Activated CD4-positive, CD25-positive, alpha-beta regulatory T cell treated with anti-CD3 and anti-CD28 coated beads, Interleukin-2, amount 50 U/mL, for 16 hours (primary cell): Measurements from ENCODE around the gene WNT3.

Source experiments
- DNase-seq: peaks from one replicate; pipeline ENCODE4 v3.0.0-alpha.2; 2020; ENCODE audit warnings: low read depth, low spot score

WNT3 gene

DNA sequence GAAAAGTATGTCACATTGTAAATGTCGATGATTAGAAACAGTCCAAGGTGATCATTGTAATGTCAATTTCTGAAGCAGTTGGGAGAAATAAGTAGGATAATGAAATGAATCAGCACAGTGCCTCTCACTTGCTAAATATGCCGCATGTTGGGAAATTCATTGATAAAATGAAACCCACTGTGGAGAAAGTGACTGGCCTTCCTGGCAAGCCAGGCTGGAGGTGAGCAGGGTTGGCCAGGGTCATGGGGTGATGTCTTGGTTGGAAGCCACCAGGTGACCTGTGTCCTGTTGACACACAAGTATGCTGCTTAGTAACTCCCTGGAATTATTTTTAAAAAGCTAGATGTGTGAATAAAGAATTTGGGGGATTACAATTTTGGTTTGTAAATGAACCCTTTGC is 18.0 kb upstream of the WNT3 start:
- DNase-seq: no peak

DNA sequence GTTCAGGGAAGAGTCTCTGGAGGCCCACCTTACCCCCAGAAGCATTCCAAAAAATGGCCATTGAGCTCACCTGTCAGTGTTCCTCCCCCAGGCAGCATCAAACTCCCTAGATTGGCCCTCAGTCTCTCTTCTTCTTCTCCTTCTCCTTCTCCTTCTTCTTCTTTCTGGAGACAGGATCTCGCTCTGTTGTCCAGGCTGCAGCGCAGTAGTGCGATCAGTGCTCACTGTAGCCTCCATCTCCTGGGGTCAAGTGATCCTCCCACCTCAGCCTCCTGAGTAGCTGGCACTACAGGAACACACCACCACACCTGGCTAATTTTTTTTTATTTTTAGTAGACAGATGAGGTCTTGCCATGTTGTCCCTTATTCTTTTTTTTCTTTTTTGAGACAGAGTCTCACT is 16.4 kb upstream of the WNT3 start:
- no peak for DNase-seq

DNA sequence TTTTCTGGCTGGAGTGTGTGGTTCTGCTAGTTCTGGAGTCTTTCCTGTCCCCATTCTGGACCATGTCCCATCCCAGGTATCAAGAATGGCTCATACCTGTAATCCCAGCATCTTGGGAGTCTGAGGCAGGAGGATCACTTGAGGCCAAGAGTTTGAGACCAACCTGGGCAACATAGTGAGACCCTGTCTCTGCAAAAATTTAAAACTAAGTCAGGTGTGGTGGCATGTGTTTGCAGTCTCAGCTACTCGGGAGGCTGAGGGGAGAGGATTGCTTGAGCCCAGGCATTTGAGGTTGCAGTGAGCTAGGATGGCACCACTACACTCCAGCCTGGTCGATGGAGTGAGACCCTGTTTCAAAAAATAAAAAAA is 15.3 kb upstream of the WNT3 start:
- DNase-seq: no peak

DNA sequence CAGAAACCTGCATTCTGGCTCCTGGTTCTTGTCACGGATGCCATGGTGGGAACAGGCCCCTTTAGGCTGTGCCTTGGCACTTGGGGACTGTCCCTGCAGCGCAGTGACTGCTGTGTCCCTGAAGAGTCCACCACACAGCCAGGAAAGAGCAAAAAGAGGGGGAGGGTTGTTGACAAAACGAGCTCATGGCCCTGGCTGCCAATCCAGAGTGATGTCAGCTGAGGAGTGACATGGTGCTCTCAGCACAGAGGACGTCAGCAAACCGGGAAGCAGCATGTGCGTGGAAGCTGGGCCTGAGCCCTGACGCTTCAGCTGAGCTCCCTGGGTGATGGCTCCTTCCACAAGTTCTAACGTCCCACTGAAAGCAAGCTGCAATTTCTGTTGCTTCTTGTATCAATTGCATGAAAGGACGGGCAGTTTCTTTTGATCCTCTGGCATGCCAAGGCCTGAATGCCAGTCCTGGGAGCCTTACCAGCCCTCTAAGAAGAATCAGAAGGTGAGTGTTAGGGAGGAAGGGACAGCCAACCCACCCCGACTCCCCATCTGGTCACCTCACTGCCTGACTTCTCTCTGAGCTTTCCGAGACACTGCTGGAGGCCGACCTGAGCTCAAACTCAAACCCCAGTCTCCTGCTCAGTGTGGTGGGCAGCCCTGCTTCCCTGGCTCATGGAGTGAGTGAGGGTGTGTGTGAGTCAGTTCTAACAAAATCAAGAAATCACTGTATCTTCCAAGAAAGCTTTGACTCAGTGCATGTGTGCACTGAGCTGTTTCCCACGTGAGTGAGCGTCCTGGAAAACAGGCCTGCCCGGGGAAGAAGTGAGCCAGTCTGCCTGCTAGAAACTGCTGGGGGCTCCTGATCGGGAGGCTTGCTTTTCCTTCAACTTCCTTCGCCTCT is 14.7 kb upstream of the WNT3 start:
- DNase-seq: no peak

DNA sequence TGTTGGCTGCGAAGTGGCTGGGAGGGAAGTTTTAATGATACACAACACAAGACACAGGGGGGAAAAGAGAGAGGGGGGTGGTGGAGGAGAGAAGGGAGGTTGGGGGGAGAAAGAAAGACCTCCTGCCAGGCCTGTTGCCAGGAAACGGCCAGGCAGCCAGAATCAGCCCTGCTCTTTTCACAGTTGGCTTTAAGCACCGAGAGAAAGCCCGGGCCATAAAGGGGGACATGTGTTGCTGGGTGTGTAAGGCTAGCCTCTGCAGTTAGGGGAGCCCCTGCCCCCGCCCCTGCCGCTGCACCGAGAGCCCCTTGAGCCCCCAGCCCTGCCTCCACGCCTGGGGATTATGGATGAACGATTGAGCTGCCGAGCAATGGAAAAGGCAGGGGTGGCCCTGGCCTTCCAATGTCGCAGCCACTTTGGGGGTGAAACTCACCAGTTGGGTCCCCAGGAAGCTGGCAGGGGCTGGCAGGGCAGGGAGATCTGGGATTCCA is 13.9 kb upstream of the WNT3 start:
- no peak for DNase-seq

DNA sequence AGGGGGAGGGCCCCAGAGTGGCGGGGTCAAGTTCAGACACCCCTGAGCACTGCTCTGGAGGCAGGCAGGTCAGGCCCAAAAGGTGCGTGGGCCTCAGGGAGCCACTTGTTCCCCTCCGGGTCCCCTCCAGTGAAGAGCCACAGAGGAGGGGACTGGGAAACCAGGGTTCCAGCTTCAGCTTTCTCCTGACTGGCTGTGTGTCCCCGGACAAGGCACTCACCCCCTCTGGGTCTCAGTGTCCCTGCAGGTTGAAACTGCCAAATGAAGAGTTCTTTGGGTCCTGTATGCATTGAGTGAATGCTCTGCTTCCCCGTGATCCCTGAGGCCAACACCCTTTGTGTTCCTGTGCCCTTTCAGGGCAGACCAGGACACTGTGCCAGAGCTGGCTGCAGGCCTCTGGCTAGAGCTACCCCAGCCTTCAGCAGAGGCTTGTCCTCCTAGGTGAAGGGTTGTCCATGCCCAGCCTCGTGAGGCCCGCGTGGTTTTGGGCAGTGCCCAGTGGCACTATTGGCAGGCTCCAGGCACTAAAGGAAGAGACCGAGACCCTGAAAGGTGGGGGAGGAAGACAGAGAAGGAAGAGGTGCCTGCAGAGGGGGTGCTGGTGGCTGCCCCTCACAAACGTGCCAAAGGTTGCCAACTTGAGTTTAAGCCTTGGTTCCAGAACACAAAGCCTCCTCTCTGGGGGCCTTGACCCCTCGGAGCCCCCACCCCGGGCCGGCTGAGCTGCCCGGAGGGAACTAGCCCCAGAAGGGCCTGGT is 13.3 kb upstream of the WNT3 start:
- no peak for DNase-seq

DNA sequence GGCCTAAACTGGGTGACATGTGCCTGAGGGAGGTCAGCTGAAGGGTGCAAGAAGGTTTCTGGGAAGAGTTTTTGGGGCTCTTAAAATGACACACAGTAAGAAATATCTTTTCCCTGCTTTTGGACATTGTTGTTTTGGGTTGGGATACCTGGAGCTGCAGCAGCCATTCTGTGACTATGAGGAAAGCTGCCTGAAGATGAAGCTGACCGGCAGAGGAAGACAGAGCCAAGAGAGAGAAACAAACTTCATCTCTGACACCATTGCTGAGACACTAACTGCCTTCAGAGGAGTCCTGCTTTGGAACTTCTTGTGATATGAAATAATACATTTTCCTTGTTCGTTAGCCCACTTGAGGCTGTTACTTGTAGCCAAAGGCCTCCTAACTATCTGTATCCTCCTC is 8.8 kb upstream of the WNT3 start:
- no peak for DNase-seq

DNA sequence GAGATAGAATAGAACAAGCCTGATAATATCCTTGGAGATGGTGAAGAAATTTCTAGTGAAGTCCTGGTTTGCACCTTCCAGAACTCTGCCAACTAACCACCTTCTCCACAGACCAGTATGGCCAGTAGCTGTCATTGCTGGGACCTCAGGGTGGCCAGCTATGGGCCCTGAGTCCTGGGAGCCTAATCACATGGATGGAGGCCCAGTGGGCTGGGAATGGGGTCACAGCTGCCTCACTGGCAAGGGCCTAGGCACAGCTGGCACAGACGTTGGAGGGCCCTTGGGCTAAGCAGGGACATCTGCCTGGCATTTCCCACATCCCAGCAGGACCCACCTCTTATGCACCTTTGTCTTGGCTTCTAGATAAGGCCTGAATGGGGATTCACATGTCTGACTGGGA is 7.6 kb upstream of the WNT3 start:
- DNase-seq: no peak

DNA sequence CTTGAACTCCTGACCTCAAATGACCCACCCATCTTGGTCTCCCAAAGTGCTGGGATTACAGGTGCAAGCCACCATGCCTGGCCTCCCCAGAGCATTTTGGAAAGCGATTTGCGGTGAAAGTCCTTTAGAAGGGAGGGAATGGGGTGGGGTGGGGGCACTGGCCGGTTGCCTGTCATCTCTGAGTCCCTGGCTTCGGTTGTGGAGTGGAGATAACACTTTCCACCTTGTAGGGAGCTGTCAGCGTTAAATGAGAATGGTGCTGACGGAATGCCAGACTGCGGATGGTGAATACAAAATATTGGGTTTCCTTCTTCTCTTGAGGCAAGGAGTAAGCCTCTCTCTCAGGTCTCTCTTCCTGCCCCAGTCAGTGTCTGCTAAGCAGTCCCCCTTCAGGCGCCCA is 5.2 kb upstream of the WNT3 start:
- no peak for DNase-seq

DNA sequence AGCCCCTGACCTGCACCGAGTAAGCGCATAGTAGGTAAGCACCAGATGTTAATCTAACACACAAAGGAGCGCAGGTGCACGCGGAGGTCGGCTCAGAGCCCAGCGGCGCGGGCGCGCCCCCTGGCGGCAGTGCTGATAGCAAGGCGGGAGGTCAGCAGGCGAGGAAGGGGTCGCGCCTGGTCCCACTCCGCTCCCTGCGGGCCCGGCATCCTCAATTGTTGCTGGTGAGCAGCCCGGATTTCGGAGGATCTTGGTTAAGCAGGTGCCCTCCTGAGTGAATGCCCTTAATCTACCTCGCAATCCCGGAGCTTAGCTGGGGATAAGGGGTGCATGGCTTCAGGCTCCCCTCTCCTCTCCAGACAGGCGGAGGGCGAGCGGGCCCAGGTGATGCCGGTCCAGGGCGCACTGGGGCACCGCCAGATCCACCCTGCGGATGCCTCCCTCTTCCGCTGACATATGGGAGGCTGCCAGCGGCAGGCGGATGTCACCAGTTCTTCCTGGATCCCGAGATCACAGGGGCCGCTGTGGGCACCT is 4.0 kb upstream of the WNT3 start:
- DNase-seq: no peak

DNA sequence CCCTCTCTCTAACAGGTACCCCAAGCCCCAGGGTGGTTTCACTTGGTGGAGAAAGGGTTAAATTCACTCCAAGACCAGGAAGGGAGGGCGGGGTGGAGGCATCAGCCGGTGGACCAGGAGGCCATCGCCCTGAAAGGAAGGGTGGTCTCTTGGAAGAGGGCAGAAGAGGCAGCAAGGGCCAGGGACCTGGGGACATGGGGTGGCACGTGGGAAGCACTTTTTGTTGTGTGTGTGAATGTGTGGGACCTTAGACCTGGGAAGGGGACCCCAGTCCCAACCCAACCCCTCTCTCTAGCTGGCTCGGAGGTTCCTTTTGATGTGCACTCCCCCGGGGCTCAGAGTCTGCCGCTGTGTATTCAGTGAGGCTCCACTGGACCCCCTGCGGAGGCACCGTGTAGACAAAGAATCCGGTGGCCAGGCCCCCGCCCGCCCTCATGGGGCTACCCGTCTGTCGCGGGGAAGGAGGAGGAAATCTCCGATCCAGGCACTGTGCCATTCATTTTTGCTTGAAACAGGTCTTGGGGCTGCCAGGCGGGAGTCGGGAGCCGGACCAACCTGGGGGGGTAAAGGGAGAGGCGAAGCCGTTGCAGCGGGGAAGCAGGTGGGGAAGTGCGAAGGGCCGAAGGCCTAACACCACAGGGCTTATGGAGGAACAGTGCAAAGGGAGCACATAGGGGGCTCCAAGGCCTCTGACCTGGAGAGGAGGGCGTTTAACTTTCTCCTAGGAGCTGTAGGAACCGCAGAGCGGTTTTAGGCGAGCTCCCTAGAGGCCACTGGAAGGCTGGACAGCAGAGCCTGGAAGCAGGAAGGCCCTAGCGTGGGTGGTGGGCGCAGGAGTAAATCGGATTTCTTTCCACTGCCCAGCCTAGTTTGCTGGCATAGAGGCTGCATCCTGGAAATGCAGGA is 3.2 kb upstream of the WNT3 start:
- DNase-seq: no peak

DNA sequence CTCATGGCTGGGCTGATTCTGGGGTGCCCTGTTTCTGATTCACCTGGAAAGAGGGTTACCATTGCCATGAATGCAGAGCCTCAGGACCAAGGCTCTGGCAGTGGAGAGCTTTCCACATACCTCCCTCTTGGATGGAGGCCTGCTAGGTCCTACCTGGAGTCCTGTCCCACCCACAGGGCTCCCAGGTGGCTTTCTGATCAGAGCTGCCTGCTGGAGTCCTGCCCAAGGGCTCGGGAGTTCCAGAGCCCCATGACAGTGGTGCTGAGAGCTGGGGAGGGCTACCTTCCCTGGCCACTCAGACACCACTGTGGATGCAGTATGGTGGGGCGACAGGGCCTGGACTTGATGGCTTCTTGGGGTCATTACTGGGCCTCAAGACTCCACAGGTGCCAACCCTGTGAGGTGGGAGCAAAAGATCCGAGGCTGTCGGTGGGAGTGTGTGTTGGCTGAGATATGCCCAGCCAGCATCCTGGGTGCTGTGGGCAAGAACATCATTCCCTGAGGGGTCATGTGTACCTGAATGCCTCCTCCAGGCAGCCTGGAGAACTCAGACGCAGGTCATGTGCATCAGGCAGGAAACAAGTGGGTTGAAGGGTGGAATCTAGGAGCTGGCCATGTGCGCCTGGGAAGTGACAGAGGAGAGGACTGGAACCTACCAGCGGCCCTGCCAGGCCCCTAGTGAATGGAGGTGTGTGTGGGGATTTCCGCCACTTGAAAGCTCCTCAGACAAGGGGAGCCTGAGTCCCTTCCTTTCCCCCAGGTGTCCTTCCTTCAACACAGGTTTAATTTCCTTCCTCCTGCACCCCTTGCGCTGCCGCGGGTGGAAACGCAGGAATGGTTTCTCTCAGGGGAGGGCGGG is 2.3 kb upstream of the WNT3 start:
- no peak for DNase-seq

DNA sequence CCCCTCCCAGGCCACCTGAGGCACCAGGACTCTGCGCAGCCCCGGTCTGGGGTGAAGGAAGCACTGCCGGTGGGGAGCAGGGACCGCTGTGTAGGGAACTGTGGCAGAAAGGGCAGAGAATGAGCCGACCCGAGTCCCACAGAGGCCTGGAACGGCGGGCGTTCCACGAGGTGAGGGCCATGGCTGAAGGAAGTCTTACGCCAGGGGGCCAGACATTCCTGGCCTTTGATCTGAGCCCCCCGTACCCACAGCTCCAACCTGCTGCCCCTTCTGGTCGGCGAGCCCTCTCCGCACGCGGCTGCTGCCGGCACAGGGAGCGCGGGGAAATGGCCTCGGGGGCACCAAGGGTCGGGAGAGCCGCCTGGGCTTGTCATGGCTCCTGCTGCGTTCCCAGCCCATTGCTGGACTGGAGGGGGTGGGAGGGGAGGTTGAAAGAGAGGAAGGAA is 1.4 kb upstream of the WNT3 start:
- no peak for DNase-seq

DNA sequence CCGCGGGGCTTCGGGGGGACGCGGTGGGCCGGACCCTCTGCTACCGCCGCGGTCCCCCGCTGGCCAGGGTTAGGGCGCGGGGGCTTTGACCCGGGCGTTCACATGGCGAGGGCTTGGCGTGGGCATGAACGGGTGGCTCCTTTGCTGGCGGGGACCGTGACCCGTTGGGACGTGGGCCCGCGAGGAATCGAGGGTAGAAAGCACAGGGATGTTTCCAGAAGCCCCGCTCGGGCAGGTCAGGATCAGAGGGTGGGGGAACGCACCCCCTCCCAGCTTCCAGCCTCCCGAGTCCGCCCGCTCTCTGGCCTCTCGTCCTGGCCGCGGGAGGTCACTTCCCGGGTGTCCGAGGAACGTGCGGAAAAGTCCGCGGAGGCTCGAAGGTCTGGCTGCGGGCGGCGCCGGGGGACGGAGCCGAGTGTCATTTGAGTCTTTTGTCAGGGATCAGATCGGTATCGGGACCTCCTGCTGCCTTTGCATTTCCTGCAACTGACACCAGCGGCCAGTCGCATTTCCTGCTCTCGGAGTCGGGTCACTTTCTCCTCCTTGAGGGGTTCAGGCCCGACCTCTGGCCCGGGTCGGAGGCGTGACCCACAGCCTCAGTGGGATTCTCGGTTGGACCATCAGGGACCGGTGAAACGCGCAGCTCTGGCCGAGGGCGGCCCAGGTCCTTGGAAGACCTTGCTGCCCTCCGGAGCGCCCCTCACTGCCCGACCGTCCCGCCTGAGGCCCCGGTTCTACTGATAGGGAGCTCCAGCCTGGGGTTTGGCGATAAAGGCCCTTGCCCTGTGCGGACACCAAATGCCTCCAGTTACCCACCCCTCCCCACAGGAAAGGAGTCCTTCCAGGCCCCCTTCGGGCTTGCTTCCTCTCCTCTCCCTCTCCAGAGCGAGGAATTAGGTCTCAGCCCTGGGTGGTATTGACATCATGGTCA is 702 bp upstream of the WNT3 start:
- DNase-seq: no peak

DNA sequence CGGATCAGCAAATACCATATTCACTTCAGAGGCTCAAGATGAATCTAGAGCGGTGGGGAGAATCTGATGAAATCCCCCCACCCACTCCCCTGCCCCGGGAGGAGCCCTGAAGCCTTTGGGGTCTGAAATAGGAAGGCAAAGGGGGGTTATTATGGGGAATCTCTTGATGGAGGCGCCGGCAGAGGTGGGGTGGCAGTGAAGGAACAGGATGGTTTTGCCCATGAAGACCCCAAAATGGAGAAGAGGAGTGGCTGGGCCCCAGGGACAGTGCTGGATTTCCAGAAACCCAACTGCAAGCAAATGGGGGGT is 637 bp downstream of the WNT3 start:
- DNase-seq: no peak

DNA sequence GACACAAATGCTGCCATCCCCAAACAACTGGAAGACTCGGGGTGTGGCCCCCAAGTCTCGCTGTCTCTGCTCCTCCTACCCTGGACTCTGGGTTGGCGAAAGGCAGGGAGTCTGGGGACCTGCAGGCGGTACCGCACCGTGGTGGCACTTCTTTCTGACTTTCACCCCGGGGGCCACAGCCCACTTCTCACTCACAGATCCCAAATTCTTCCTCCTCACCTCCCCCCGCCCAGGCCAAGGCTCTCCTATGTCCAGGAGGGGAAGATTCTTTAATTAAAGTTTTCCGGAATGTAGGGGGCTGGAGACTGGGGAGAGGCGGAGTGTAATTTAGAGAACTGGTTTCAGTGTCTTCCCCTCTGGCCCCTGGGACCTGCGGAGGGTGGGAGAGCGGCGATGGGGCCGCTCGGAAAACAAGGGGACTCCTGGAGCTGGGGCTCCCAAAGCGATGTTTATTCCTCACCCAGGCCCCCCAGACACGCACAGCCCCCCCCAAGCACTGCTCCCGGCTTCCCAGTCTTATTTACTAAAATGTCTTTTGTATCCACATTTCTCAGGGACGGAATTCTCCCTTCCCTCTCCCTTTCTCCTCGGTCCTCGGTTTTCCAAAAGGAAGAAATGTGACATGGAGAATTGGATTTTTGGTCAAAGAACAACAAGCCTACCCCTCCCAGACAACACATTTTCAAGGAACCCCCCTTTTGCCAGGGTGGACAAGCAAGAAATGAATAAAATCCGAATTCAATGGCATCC is 1.2 kb downstream of the WNT3 start:
- no peak for DNase-seq

DNA sequence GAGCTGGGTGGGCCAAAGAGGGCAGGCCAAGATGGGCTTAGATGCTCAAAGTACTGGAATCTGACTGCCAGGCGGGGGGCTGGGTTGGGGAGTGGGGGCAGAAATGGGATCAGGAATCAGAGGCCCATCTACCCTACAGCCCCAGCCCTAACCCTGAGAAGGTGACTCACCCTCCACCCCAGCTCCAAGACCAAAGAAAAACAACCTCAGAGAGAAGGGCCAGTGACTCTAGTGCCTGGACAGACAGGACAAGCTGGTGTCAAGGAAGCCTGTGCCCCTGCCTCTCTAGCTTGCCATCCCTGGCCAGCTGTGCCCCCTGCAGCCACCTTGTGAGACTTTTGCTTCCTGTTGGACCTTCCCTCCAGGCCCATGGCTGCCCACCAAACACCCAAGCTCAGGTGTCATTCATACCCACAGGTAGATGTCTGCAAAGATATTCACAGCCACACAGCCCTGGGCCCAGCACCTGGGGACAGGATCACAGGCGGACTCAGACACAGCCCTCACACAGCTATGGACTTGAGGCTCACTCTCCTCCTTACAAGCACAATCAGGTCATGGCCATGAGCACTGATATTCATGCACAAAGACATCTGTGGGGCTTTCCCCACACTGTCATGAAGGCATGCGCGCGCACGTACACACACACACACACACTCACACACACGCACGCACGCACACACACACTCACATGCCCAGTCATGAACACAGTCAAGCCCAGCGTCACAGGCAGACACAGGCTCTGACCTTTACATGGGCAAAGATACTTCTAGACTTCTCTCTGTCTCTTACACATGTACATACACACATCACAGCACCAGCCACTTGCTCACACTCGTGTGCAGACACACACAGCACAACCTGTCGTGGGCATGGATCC is 2.8 kb downstream of the WNT3 start:
- DNase-seq: no peak

DNA sequence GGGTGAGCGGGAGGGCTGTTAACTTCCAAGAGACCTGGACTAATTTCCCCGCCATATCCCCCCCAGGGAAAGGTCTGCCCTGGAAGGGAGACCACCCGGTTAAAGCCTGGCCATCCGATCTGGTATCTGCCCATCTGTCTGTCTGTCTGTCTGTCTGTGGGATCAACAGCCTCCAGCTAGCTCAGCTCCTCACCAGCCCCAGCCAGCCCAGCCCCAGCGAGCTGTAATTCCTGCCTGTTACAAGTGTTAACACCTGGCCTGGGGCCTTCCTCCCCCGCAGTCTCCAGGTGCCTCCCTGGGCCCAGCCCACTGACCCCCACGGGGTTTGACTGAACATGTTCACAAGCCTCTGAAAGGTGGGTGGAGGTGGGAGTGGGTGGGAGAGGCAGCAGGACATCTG is 4.0 kb downstream of the WNT3 start:
- DNase-seq: no peak
